IMR-90 (cell line): ENCODE data around the gene BAMBI.

Experiments
- BHLHE40 ChIP-seq: fragments of 150-350 bp; IDR thresholded peaks from 2 replicates; pipeline ENCODE4 v1.6.1; 2016; ENCODE audit warnings: mild to moderate bottlenecking, low read depth, low read length
- CEBPB ChIP-seq: IDR thresholded peaks from 2 replicates; pipeline ENCODE4 v1.6.1; 2012; ENCODE audit warnings: low read depth, low read length, improper control_type of control experiment
- CTCF ChIP-seq: conservative IDR thresholded peaks from 2 replicates; pipeline ENCODE4 v1.5.1; 2012; ENCODE audit warnings: mild to moderate bottlenecking, low read depth, low read length, improper control_type of control experiment
- FOS ChIP-seq: fragments of 150-350 bp; IDR thresholded peaks from 2 replicates; pipeline ENCODE4 v1.6.1; 2016; ENCODE audit warnings: low read depth, low read length
- MAFK ChIP-seq: IDR thresholded peaks from 2 replicates; pipeline ENCODE4 v1.6.1; 2012; ENCODE audit warnings: low read depth, low read length, improper control_type of control experiment
- MAZ ChIP-seq: IDR thresholded peaks from 2 replicates; pipeline ENCODE4 v1.6.1; 2012; ENCODE audit warnings: low read depth, mild to moderate bottlenecking, low read length, improper control_type of control experiment, moderate library complexity, borderline replicate concordance
- MXI1 ChIP-seq: IDR thresholded peaks from 2 replicates; pipeline ENCODE4 v1.6.1; 2012; ENCODE audit warnings: low read depth, mild to moderate bottlenecking, low read length, moderate library complexity, borderline replicate concordance
- NFE2L2 ChIP-seq: fragments of 150-350 bp; IDR thresholded peaks from 2 replicates; pipeline ENCODE4 v1.6.1; 2016; ENCODE audit warnings: low read depth, mild to moderate bottlenecking, low read length
- POLR2A ChIP-seq: IDR thresholded peaks from 2 replicates; pipeline ENCODE4 v1.6.1; 2012; ENCODE audit warnings: mild to moderate bottlenecking, low read depth, low read length
- RAD21 ChIP-seq: IDR thresholded peaks from 2 replicates; pipeline ENCODE4 v1.6.1; 2012; ENCODE audit warnings: low read length, improper control_type of control experiment
- RCOR1 ChIP-seq: IDR thresholded peaks from 2 replicates; pipeline ENCODE4 v1.6.1; 2012; ENCODE audit warnings: mild to moderate bottlenecking, low read length, improper control_type of control experiment; ENCODE audit not compliant: insufficient replicate concordance
- SMC3 ChIP-seq: fragments of 150-350 bp; IDR thresholded peaks from 2 replicates; pipeline ENCODE4 v1.6.1; 2016; ENCODE audit warnings: low read depth, mild to moderate bottlenecking, antibody characterized with exemption, low read length, moderate library complexity

DNA sequence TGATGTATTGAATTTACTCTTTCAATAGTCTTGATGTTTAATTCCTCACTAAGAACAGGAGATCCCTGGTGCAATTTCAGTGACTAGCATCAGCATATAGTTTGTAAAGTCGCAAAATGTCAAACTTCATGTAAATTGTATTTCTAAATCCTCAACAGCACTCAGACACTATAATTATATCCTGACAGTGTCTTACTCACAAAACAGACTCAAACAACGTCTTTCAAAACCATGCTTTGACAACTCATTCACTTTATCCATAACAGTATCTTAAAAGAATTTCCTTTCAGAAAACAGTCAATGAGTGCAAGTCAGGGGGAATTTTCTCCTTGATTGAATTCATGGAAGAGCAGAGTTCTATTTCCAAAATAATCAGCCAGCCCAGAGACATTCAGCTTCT is 20.8 kb downstream of the BAMBI start:
- TF ChIP-seq CTCF: no peak
- TF ChIP-seq CEBPB: no peak
- TF ChIP-seq POLR2A: no peak
- no peak for TF ChIP-seq MAZ
- TF ChIP-seq MAFK: no peak
- no peak for TF ChIP-seq FOS
- TF ChIP-seq SMC3: no peak
- TF ChIP-seq NFE2L2: no peak
- no peak for TF ChIP-seq BHLHE40
- TF ChIP-seq RCOR1: no peak
- TF ChIP-seq RAD21: no peak
- TF ChIP-seq MXI1: no peak
